ENCODE data around the gene NPAS3. TPM values are rescaled to one million over a fixed set of nuclear protein-coding genes. Genes with fewer than 3 reads are reported as not detected.

The NPAS3 gene
- total RNA-seq, 1 experiment from 2014 or later: not detected

GRCh38 chr14:33527023-33527634 is 588.5 kb downstream of the NPAS3 start:
- intact Hi-C loops (cut with micrococcal nuclease; ENCODE audit: unreplicated experiment): no loop called here
- ChIA-PET POLR2A (ENCODE audit: unreplicated experiment) (no interaction called here), CTCF (no interaction called here)
- TF ChIP-seq, protein P1, sequence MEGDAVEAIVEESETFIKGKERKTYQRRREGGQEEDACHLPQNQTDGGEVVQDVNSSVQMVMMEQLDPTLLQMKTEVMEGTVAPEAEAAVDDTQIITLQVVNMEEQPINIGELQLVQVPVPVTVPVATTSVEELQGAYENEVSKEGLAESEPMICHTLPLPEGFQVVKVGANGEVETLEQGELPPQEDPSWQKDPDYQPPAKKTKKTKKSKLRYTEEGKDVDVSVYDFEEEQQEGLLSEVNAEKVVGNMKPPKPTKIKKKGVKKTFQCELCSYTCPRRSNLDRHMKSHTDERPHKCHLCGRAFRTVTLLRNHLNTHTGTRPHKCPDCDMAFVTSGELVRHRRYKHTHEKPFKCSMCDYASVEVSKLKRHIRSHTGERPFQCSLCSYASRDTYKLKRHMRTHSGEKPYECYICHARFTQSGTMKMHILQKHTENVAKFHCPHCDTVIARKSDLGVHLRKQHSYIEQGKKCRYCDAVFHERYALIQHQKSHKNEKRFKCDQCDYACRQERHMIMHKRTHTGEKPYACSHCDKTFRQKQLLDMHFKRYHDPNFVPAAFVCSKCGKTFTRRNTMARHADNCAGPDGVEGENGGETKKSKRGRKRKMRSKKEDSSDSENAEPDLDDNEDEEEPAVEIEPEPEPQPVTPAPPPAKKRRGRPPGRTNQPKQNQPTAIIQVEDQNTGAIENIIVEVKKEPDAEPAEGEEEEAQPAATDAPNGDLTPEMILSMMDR (conservative IDR thresholded peaks at IDR 0.05): no peak
- TF ChIP-seq EZH2 (IDR thresholded peaks at IDR 0.05; ENCODE audit: low read depth): no peak
- no peaks in the 10 kb centered on the region for H3F3A ChIP-seq (ENCODE audit: insufficient read depth, low read depth)
- H3K27ac ChIP-seq: no peak overlapping the region
- no peaks in the 10 kb centered on the region for H3K9me3 ChIP-seq (ENCODE audit: insufficient read depth, low read depth)
- no peaks in the 10 kb centered on the region for H3K36me3 ChIP-seq (ENCODE audit: low read depth)
- no TSS peak for BruUV-seq (replicated peaks)
- peaks cover 4% of the 10 kb centered on the region; the same call in 1 of the 2 replicates for H3K4me1 ChIP-seq (replicated peaks; ENCODE audit: insufficient read depth)
- H3K4me3 ChIP-seq: no peak overlapping the region
- H3K79me2 ChIP-seq (ENCODE audit: low read depth): no peaks in the 10 kb centered on the region
- H3K4me2 ChIP-seq: no peak overlapping the region
- no peak overlapping the region for H2AFZ ChIP-seq
- no peaks in the 10 kb centered on the region for H4K20me1 ChIP-seq (ENCODE audit: insufficient read depth)
- no peaks in the 10 kb centered on the region for H3K9me2 ChIP-seq (ENCODE audit: insufficient read depth)
- DNase-seq: no peak
- no peaks in the 10 kb centered on the region for H3K27me3 ChIP-seq (ENCODE audit: insufficient read depth, low read depth)

- no TSS peak for BruUV-seq (replicated peaks)
These were observed 590.0 kb downstream of the NPAS3 start for GRCh38 chr14:33528655-33529054.

DNA sequence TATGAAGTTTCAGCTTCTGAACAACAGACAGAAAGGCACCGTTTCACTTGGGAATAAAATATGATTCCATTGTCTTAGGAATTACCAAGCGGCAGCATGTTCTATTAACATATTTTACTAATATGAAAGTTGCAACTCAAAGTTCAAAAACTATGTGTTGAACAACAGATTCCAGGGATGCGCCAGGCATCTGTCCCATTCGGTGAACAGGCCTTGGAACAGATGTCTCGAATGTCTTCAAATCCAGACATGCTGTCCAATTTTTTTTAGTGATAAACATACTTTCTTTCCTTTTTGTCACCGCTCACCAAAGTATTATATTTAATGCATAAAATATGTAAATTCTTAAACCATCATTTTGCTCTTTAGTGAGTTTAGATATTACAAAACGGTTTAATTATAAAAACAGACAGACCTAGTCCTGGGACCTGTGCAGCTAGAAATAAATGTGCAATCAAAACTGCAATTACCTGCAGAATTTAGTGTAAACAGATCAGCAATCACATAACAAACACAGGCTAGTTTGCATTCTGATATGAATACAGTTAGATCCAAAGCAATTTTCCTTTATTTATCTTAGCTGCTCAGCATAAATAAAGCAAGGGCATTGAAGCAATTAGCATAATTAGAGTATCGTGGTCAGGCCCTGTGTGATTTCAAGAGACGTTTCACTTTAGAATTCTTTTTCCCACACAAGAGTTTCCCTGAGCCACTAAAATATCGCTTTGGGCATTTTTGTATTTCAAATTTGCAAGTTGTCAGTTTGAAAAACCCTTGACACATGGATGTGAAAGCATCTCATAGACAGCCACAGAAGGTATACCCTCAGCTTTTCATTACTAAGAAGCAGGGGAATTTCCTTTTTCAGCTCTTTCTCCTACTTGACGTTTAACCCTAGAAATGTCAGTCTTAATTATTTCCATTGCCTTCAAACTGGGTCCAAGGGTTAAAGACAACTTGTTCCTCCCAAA is 591.4 kb downstream of the NPAS3 start:
- TF ChIP-seq EZH2 (IDR thresholded peaks at IDR 0.05; ENCODE audit: low read depth): no peak
- TF ChIP-seq, protein P1 (conservative IDR thresholded peaks at IDR 0.05): no peak
- POLR2A ChIA-PET (ENCODE audit: unreplicated experiment): no interaction called here
- Histone ChIP-seq H3K9me2 (ENCODE audit: insufficient read depth) (no peaks in the 10 kb centered on the region), H3K36me3 (ENCODE audit: low read depth) (no peaks in the 10 kb centered on the region), H3K4me2 (no peak overlapping the region), H3K27ac (no peak overlapping the region), H3F3A (ENCODE audit: insufficient read depth, low read depth) (no peaks in the 10 kb centered on the region), H3K9me3 (ENCODE audit: insufficient read depth, low read depth) (no peaks in the 10 kb centered on the region), H3K4me3 (no peak overlapping the region), H3K79me2 (ENCODE audit: low read depth) (no peaks in the 10 kb centered on the region), H4K20me1 (ENCODE audit: insufficient read depth) (no peaks in the 10 kb centered on the region), H2AFZ (no peak overlapping the region), H3K4me1 (replicated peaks; ENCODE audit: insufficient read depth) (no peaks in the 10 kb centered on the region), H3K27me3 (ENCODE audit: insufficient read depth, low read depth) (no peaks in the 10 kb centered on the region)
- CTCF ChIA-PET: no interaction called here
- DNase-seq: no peak
- no TSS peak for BruUV-seq (replicated peaks)
- intact Hi-C loops (cut with micrococcal nuclease; ENCODE audit: unreplicated experiment): no loop called here

More at GRCh38 chr14:33528655-33529054, 590.0 kb downstream of the NPAS3 start:
- no peak for DNase-seq
- POLR2A ChIA-PET (ENCODE audit: unreplicated experiment): no interaction called here
- CTCF ChIA-PET: no interaction called here
- H3K27ac ChIP-seq: no peak overlapping the region
- no peak for TF ChIP-seq EZH2 (IDR thresholded peaks at IDR 0.05; ENCODE audit: low read depth)
- TF ChIP-seq, protein P1 (conservative IDR thresholded peaks at IDR 0.05): no peak
- no peak overlapping the region for H2AFZ ChIP-seq
- intact Hi-C loops (cut with micrococcal nuclease; ENCODE audit: unreplicated experiment): no loop called here
- H3K4me2 ChIP-seq: no peak overlapping the region
- H3K27me3 ChIP-seq (ENCODE audit: insufficient read depth, low read depth): no peaks in the 10 kb centered on the region
- H3K36me3 ChIP-seq (ENCODE audit: low read depth): no peaks in the 10 kb centered on the region
- H3F3A ChIP-seq (ENCODE audit: insufficient read depth, low read depth): no peaks in the 10 kb centered on the region
- no peaks in the 10 kb centered on the region for H3K4me1 ChIP-seq (replicated peaks; ENCODE audit: insufficient read depth)
- H3K4me3 ChIP-seq: no peak overlapping the region
- H3K9me3 ChIP-seq (ENCODE audit: insufficient read depth, low read depth): no peaks in the 10 kb centered on the region
- no peaks in the 10 kb centered on the region for H3K9me2 ChIP-seq (ENCODE audit: insufficient read depth)
- no peaks in the 10 kb centered on the region for H3K79me2 ChIP-seq (ENCODE audit: low read depth)
- no peaks in the 10 kb centered on the region for H4K20me1 ChIP-seq (ENCODE audit: insufficient read depth)
